ENCODE measurements around the gene CCDC142. TPM values are rescaled to one million over a fixed set of nuclear protein-coding genes. Genes with fewer than 3 reads are reported as not detected.

Gene CCDC142, protein sequence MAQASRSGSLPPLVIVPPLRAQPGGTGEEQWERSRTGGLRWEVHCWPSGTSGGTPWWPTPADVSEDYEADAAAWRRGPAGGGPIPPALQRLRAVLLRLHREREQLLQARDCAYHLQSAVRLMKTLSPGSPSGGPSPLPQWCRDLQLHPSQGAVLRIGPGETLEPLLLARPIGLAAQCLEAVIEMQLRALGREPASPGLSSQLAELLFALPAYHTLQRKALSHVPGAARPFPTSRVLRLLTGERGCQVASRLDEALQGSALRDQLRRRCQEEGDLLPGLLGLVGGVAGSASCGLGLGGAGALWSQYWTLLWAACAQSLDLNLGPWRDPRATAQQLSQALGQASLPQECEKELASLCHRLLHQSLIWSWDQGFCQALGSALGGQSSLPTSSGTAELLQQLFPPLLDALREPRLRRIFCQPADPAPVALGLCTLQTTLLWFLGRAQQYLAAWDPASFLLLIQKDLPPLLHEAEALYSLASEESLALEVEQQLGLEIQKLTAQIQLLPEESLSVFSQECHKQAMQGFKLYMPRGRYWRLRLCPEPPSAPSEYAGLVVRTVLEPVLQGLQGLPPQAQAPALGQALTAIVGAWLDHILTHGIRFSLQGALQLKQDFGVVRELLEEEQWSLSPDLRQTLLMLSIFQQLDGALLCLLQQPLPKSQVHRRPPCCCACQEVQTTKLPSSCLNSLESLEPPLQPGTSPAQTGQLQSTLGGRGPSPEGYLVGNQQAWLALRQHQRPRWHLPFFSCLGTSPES
- 10 to 100 TPM; 13.6 to 58.7 (median 31.3) TPM for total RNA-seq

DNA sequence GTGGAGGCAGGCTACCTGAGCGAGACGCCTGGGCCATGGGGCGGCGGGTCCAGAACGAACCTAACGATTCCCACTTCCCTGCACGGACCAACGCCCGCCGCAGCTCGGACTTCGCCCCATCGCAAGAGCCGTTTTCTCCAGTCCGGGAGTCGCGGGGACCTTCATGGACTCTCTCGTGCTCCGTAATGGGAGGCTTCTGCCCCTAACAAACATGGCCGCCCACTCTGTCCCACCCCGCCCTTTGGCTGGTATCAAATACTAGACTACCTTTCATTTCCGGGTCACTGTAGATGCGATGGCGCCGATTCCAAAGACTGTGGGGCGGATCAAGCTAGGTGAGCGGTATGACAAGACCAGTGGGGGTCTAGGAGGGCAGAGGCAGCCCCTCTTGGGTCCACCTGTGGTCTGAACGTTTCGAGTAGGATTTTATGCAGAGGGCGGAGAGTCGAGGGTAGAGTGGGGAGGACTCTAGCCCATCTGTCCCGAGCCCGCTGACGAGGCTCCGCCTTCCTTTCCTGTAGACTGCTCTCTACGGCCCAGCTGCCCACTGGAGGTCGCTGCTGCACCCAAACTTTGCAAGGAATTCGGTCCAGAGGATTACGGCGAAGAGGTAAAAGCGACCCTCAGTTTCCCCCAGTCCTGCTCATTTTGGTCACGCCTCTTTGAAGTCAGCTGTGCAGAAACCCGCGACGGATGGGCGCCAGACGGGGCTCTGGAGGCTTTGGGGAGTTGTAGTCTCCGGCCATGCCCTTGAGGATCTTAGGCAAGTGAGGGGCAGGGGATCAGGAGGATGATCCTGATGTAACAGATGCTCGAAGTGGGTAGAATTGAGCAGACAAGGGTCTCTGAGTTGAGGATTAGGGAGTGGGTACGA lies at the start of gene CCDC142, which contains the start of gene TTC31:
Gene CCDC142 (minus strand): TSS at position 198 of the 874 bp plus-strand sequence. CDS start 161 bp downstream, at position 37.
Gene TTC31 (plus strand): TSS at position 281 of the 874 bp plus-strand sequence. CDS start 15 bp downstream, at position 296.
- Histone ChIP-seq H3K36me3 (peaks cover 0 to 8% of the 10 kb centered on the region in 2 donors), H3K27ac (peak within 1 kb of the TSS; percentile 38 to 91 (median 87)), H3K4me3 (replicated peaks in 1 of 3) (peak within 1 kb of the TSS; percentile 49 to 87 (median 84)), H3K27me3 (no peaks in the 10 kb centered on the region), H3K4me1 (peaks cover 22 to 27% of the 10 kb centered on the region in 2 donors), H3K9me3 (no peaks in the 10 kb centered on the region)
- DNase-seq = peak; percentile 97 to 98
- TF ChIP-seq, protein P1, sequence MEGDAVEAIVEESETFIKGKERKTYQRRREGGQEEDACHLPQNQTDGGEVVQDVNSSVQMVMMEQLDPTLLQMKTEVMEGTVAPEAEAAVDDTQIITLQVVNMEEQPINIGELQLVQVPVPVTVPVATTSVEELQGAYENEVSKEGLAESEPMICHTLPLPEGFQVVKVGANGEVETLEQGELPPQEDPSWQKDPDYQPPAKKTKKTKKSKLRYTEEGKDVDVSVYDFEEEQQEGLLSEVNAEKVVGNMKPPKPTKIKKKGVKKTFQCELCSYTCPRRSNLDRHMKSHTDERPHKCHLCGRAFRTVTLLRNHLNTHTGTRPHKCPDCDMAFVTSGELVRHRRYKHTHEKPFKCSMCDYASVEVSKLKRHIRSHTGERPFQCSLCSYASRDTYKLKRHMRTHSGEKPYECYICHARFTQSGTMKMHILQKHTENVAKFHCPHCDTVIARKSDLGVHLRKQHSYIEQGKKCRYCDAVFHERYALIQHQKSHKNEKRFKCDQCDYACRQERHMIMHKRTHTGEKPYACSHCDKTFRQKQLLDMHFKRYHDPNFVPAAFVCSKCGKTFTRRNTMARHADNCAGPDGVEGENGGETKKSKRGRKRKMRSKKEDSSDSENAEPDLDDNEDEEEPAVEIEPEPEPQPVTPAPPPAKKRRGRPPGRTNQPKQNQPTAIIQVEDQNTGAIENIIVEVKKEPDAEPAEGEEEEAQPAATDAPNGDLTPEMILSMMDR (IDR thresholded peaks at IDR 0.05) = peak; percentile 52 to 95 (median 88)
- peak in 1 of 2 donors; percentile 54 for TF ChIP-seq POLR2A (IDR thresholded peaks at IDR 0.05)
- intact Hi-C loops (cut with DNase I) = no loop called here
- 1% methylated on average over 30 to 38 of the region's 50 CpGs for WGBS, 2 donors

DNA sequence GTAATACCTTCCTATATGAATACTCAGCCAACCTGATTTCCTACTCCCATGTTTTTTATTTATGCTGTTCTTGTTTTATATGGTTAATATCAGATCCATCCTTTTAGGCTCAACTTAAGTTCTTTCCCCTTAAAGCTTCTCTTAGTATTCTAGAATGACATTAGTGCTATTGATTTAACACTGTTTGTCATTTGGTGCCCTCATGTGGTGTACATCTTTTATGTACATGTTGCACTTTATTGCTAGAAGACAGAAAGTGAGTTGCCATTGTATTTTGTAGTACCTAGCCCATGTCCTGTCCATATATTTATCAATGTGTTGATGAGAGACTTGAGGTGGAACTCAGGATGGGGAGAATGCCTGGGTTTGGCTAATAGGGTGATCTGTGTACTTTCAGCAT lies 49.4 kb upstream of the CCDC142 start:
- peaks cover 5 to 18% of the 10 kb centered on the region in 2 donors for H3K36me3 ChIP-seq
- peaks cover 10 to 18% of the 10 kb centered on the region in 2 donors for H3K4me1 ChIP-seq
- no peak for DNase-seq
- TF ChIP-seq, protein P1 (IDR thresholded peaks at IDR 0.05) = peak in 2 of 6 experiments; percentile 11 to 15
- no peak for TF ChIP-seq POLR2A (IDR thresholded peaks at IDR 0.05)
- H3K4me3 ChIP-seq (replicated peaks in 1 of 3) = no peak overlapping the region
- H3K27me3 ChIP-seq = no peaks in the 10 kb centered on the region
- H3K9me3 ChIP-seq = no peaks in the 10 kb centered on the region
- H3K27ac ChIP-seq = no peak overlapping the region
- intact Hi-C loops (cut with DNase I) = no loop called here

DNA sequence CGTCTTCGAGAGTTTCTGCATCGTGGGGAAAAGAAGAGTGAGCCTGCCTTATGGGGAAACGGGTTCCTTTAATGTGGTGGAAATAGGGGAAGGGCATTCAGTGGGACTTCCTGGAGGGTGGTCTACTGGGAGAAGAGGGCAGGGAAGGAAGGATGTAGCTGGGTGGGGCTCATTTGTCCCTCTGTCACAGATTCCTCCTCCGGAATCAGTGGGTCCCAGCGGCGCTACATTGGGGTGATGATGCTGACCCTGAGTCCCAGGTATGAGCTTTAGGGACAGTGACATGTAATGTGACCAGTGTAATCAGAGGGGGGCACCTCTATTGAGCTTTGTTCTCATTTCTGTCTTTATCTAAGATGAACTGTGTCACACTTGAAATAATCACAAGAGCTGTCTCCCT lies 48.9 kb upstream of the CCDC142 start:
- WGBS, 2 donors = 86 to 90% methylated on average over 7 of the region's 7 CpGs
- TF ChIP-seq, protein P1 (IDR thresholded peaks at IDR 0.05) = no peak
- TF ChIP-seq POLR2A (IDR thresholded peaks at IDR 0.05) = no peak
- intact Hi-C loops (cut with DNase I) = no loop called here
- H3K4me1 ChIP-seq = peaks cover 10 to 18% of the 10 kb centered on the region in 2 donors
- DNase-seq = no peak
- H3K9me3 ChIP-seq = no peaks in the 10 kb centered on the region
- no peak overlapping the region for H3K27ac ChIP-seq
- no peak overlapping the region for H3K4me3 ChIP-seq (replicated peaks in 1 of 3)
- no peaks in the 10 kb centered on the region for H3K27me3 ChIP-seq
- peaks cover 10 to 23% of the 10 kb centered on the region in 2 donors for H3K36me3 ChIP-seq

DNA sequence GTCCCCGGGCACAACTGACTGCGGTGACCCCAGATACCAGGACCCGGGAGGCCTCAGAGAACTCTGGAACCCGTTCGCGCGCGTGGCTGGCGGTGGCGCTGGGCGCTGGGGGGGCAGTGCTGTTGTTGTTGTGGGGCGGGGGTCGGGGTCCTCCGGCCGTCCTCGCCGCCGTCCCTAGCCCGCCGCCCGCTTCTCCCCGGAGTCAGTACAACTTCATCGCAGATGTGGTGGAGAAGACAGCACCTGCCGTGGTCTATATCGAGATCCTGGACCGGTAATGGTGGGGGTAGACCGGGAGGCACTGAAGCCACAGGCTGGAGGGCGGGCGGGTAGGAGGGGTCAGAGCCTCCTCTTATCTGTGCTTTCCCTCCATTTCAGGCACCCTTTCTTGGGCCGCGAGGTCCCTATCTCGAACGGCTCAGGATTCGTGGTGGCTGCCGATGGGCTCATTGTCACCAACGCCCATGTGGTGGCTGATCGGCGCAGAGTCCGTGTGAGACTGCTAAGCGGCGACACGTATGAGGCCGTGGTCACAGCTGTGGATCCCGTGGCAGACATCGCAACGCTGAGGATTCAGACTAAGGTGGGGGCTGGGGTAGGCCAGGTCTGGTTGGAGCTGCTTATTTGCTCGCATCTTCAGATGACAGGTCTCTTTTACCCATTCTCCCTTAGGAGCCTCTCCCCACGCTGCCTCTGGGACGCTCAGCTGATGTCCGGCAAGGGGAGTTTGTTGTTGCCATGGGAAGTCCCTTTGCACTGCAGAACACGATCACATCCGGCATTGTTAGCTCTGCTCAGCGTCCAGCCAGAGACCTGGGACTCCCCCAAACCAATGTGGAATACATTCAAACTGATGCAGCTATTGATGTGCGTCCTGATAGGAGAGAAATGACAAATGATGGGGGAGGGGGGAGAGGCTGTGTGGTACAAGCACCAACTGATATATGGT lies 47.7 kb upstream of the CCDC142 start:
- Histone ChIP-seq H3K9me3 (no peaks in the 10 kb centered on the region), H3K36me3 (peaks cover 15 to 34% of the 10 kb centered on the region in 2 donors), H3K27me3 (no peaks in the 10 kb centered on the region), H3K4me1 (peaks cover 10 to 18% of the 10 kb centered on the region in 2 donors), H3K27ac (peak overlapping the region; percentile 21 to 90 (median 39)), H3K4me3 (replicated peaks in 1 of 3) (peak overlapping the region; percentile 60 to 72 (median 71))
- TF ChIP-seq, protein P1 (IDR thresholded peaks at IDR 0.05) = no peak
- no peak for TF ChIP-seq POLR2A (IDR thresholded peaks at IDR 0.05)
- peak; percentile 26 to 33 for DNase-seq
- 3 to 6% methylated on average over 24 to 49 of the region's 54 CpGs for WGBS, 2 donors
- intact Hi-C loops (cut with DNase I) = no loop called here

All from thyroid gland (tissue), 4 donors.